CD4-positive, alpha-beta T cell (primary cell): Measurements from ENCODE around the gene MYH10. TPM values are rescaled to one million over a fixed set of nuclear protein-coding genes. Genes with fewer than 3 reads are reported as not detected.

Experiments used
- ATAC-seq: fragments of 200-7000 bp; cut with Tn5 transposase; one replicate; pipeline ENCODE4 v1.10.0; 2022; ENCODE audit warnings: mild to moderate bottlenecking; ENCODE audit not compliant: poor library complexity
- CTCF ChIA-PET: fragments of 350-600 bp; sonication (Branson Sonifier 250); formaldehyde crosslinking; loops from one replicate; lab custom pipeline; 2021; ENCODE audit warnings: antibody characterized with exemption, inconsistent platforms; lab: Charles Lee
- POLR2A ChIA-PET: fragments of 350-600 bp; sonication (Branson Sonifier 250); formaldehyde crosslinking; loops from one replicate; lab custom pipeline; 2021; ENCODE audit warnings: antibody characterized with exemption, inconsistent platforms; lab: Charles Lee
- DNase-seq, 14 experiments: peaks; one replicate each; pipeline ENCODE4 v3.0.0-alpha.2; 2013 to 2020; ENCODE audit warnings: mixed read lengths in 2 of 14
- H3K27ac ChIP-seq, 2 donors: one replicate each; pipeline versions ENCODE4 v1.5.1 to v1.7.0; 2013; ENCODE audit warnings: low read length in 2 of 2, low read depth in 1 of 2, mild to moderate bottlenecking in 1 of 2
- H3K27me3 ChIP-seq, 2 experiments: 1 replicate in 1 of 2; 2 replicates in 1 of 2; pipeline versions ENCODE4 v1.6.1 to v1.7.0; 2013; ENCODE audit warnings: low read length in 2 of 2, control low read depth in 1 of 2, mild to moderate bottlenecking in 1 of 2, moderate library complexity in 1 of 2; ENCODE audit not compliant: insufficient read depth in 2 of 2, control insufficient read depth in 1 of 2
- H3K36me3 ChIP-seq: one replicate; pipeline ENCODE4 v1.6.1; 2013; ENCODE audit warnings: low read length, control low read depth; ENCODE audit not compliant: insufficient read depth
- H3K4me1 ChIP-seq: one replicate; pipeline ENCODE4 v1.6.1; 2013; ENCODE audit warnings: low read length, control low read depth; ENCODE audit not compliant: insufficient read depth
- H3K4me3 ChIP-seq: one replicate; pipeline ENCODE4 v1.5.1; 2013; ENCODE audit warnings: mild to moderate bottlenecking, low read length, moderate library complexity
- H3K9me3 ChIP-seq, 2 experiments: 1 replicate in 1 of 2; 2 replicates in 1 of 2; pipeline versions ENCODE4 v1.6.1 to v1.7.0; 2013; ENCODE audit warnings: low read length in 2 of 2, mild to moderate bottlenecking in 2 of 2, control low read depth in 1 of 2, moderate library complexity in 1 of 2; ENCODE audit not compliant: control insufficient read depth in 1 of 2, insufficient read depth in 1 of 2
- H3K27ac Mint-ChIP-seq: one replicate; pipeline ENCODE4 v1.8.0; 2020; ENCODE audit warnings: mixed read lengths
- H3K27me3 Mint-ChIP-seq: one replicate; pipeline ENCODE4 v1.8.0; 2021; ENCODE audit warnings: mixed read lengths
- H3K36me3 Mint-ChIP-seq: one replicate; pipeline ENCODE4 v1.8.0; 2021; ENCODE audit warnings: low read depth, mixed read lengths
- H3K4me1 Mint-ChIP-seq: one replicate; pipeline ENCODE4 v1.8.0; 2021; ENCODE audit warnings: low read depth, mixed read lengths
- H3K4me3 Mint-ChIP-seq: one replicate; pipeline ENCODE4 v1.8.0; 2020; ENCODE audit warnings: mild to moderate bottlenecking, mixed read lengths
- H3K9me3 Mint-ChIP-seq: one replicate; pipeline ENCODE4 v1.8.0; 2020; ENCODE audit warnings: mixed read lengths
- CTCF ChIP-seq: fragments of 200-600 bp; IDR thresholded peaks from one replicate; pipeline ENCODE4 v1.8.0; 2022; ENCODE audit warnings: antibody characterized with exemption, mild to moderate bottlenecking
- intact Hi-C, 2 experiments: fragments of 100-400 bp; cut with DNase I in 1 of 2; cut with micrococcal nuclease in 1 of 2; formaldehyde crosslinking; loops; one replicate each; pipeline versions ENCODE4 v1.15.1 to v1.9.0; 2023 to 2025; cut with DNase I, micrococcal nuclease
- total RNA-seq, 174 experiments: library from RNA in 2 of 174; stranded (reverse) in 2 of 174; gene quantifications; one replicate each; pipeline ENCODE4 v1.2.3 and lab custom pipeline; 2021 to 2026

MYH10 gene
- total RNA-seq, 2 experiments from 2014 or later: 1.5 to 1.9 TPM

GRCh38 chr17:8494021-8494420 is 136.5 kb downstream of the MYH10 start:
- Histone ChIP-seq H3K4me3 (no peak overlapping the region), H3K27ac (no peak overlapping the region), H3K27me3 (no peaks in the 10 kb centered on the region), H3K36me3 (no peaks in the 10 kb centered on the region), H3K9me3 (peaks cover 0 to 18% of the 10 kb centered on the region in 2 experiments), H3K4me1 (no peaks in the 10 kb centered on the region)
- Mint-ChIP-seq H3K27ac (no peak overlapping the region), H3K4me3 (no peak overlapping the region), H3K4me1 (no peaks in the 10 kb centered on the region), H3K36me3 (peaks cover 20% of the 10 kb centered on the region), H3K27me3 (no peaks in the 10 kb centered on the region), H3K9me3 (no peaks in the 10 kb centered on the region)
- POLR2A ChIA-PET: no interaction called here
- intact Hi-C loops: no loop called here
- TF ChIP-seq CTCF: no peak
- CTCF ChIA-PET: no interaction called here
- ATAC-seq: no peak
- no peak for DNase-seq

GRCh38 chr17:8492121-8492520 is 138.4 kb downstream of the MYH10 start:
- Mint-ChIP-seq H3K4me1 (no peaks in the 10 kb centered on the region), H3K36me3 (peaks cover 32% of the 10 kb centered on the region), H3K4me3 (no peak overlapping the region), H3K9me3 (no peaks in the 10 kb centered on the region), H3K27ac (no peak overlapping the region), H3K27me3 (no peaks in the 10 kb centered on the region)
- DNase-seq (no peak), ATAC-seq (no peak)
- H3K4me3 ChIP-seq: no peak overlapping the region
- H3K27me3 ChIP-seq: no peaks in the 10 kb centered on the region
- ChIA-PET CTCF (no interaction called here), POLR2A (no interaction called here)
- H3K27ac ChIP-seq: no peak overlapping the region
- no peak for TF ChIP-seq CTCF
- H3K9me3 ChIP-seq: peaks cover 0 to 25% of the 10 kb centered on the region in 2 experiments
- intact Hi-C loops: no loop called here
- no peaks in the 10 kb centered on the region for H3K4me1 ChIP-seq
- H3K36me3 ChIP-seq: no peaks in the 10 kb centered on the region

GRCh38 chr17:8490256-8491023 is 140.1 kb downstream of the MYH10 start:
- Mint-ChIP-seq H3K4me3 (no peak overlapping the region), H3K27ac (no peak overlapping the region), H3K36me3 (peaks cover 44% of the 10 kb centered on the region), H3K4me1 (no peaks in the 10 kb centered on the region), H3K9me3 (no peaks in the 10 kb centered on the region), H3K27me3 (no peaks in the 10 kb centered on the region)
- Histone ChIP-seq H3K9me3 (peaks cover 0 to 27% of the 10 kb centered on the region in 2 experiments), H3K36me3 (no peaks in the 10 kb centered on the region), H3K27me3 (no peaks in the 10 kb centered on the region), H3K4me3 (no peak overlapping the region), H3K4me1 (no peaks in the 10 kb centered on the region), H3K27ac (no peak overlapping the region)
- intact Hi-C loops: no loop called here
- DNase-seq (no peak), ATAC-seq (no peak)
- no peak for TF ChIP-seq CTCF
- POLR2A ChIA-PET: no interaction called here
- CTCF ChIA-PET: no interaction called here
